Testis (tissue), 3 donors: Measurements from ENCODE around the gene CCN5. TPM values are rescaled to one million over a fixed set of nuclear protein-coding genes. Genes with fewer than 3 reads are reported as not detected.

Source experiments
- DNase-seq: peaks from one replicate; pipeline ENCODE4 v3.0.0-alpha.2; 2019
- H3K27ac ChIP-seq, 2 donors: fragments of 200-600 bp; sonication (generic); one replicate each; pipeline ENCODE4 v1.5.1; 2019
- H3K27me3 ChIP-seq: fragments of 200-600 bp; sonication (generic); one replicate; pipeline ENCODE4 v1.5.1; 2019
- H3K36me3 ChIP-seq: fragments of 200-600 bp; sonication (generic); one replicate; pipeline ENCODE4 v1.5.1; 2017; ENCODE audit warnings: low read depth; ENCODE audit errors: missing control alignments
- H3K4me1 ChIP-seq: fragments of 200-600 bp; sonication (generic); one replicate; pipeline ENCODE4 v1.5.1; 2019
- H3K4me3 ChIP-seq, 2 donors: fragments of 200-600 bp; sonication (generic); one replicate each; pipeline ENCODE4 v1.5.1; 2017 to 2019
- H3K9me3 ChIP-seq: fragments of 200-600 bp; sonication (generic); one replicate; pipeline ENCODE4 v1.5.1; 2017
- CTCF ChIP-seq, 3 experiments: fragments of 450-650 bp in 2 of 3; fragments of 200-600 bp in 1 of 3; sonication (generic) in 1 of 3; IDR thresholded peaks; one replicate each; pipeline ENCODE4 v1.5.1; 2016 to 2019; ENCODE audit warnings: antibody characterized with exemption in 3 of 3, mild to moderate bottlenecking in 2 of 3, moderate library complexity in 1 of 3
- POLR2A ChIP-seq: fragments of 450-650 bp; IDR thresholded peaks from one replicate; pipeline ENCODE4 v1.6.1; 2017; ENCODE audit warnings: antibody characterized with exemption, mild to moderate bottlenecking, moderate library complexity
- WGBS, 2 donors: methylation state at CpG; one replicate each; pipeline ENCODE4 v1.1.5; 2018; 5-methylcytosine and 5-hydroxymethylcytosine counted together
- intact Hi-C: fragments of 100-400 bp; cut with DNase I; formaldehyde crosslinking; loops from one replicate; pipeline ENCODE4 v1.15.1; 2023; ENCODE audit warnings: low total_unique reads
- polyA plus RNA-seq: library from polyadenylated mRNA; stranded (reverse); fragments of 350-450 nt; fragmentation: Illumina TruSeq; extraction: RNeasy Lipid Tissue Mini Kit (QIAGEN cat#74804); gene quantifications from one replicate; pipeline ENCODE4 v1.2.3, GENCODE V29; 2014; ENCODE audit warnings: low read depth, low replicate concordance; ENCODE audit not compliant: insufficient read depth
- total RNA-seq, 2 donors: library from RNA; depleted of rRNA; stranded (reverse); fragments of >200 nt; gene quantifications; one replicate each; pipeline ENCODE4 v1.2.3, GENCODE V29; 2016

CCN5 gene
- total and polyA plus RNA-seq, 3 donors from 2014 or later: 37.0 to 152 (median 52.0) TPM

- intact Hi-C loops: no loop called here
- Histone ChIP-seq H3K27me3 (no peaks in the 10 kb centered on the region), H3K4me3 (no peak overlapping the region), H3K9me3 (no peaks in the 10 kb centered on the region), H3K4me1 (peaks cover 10% of the 10 kb centered on the region), H3K27ac (no peak overlapping the region), H3K36me3 (no peaks in the 10 kb centered on the region)
- TF ChIP-seq CTCF (IDR thresholded peaks at IDR 0.05) (no peak), POLR2A (no peak)
- no peak for DNase-seq
- 86% methylated on average over 4 to 7 of the region's 7 CpGs for WGBS, 2 donors
These were observed 28.0 kb downstream of the CCN5 start for GRCh38 chr20:44743080-44743701.

GRCh38 chr20:44743916-44744655, 28.9 kb downstream of the CCN5 start:
- Histone ChIP-seq H3K27me3 (no peaks in the 10 kb centered on the region), H3K27ac (no peak overlapping the region), H3K4me3 (no peak overlapping the region), H3K36me3 (no peaks in the 10 kb centered on the region), H3K9me3 (no peaks in the 10 kb centered on the region), H3K4me1 (peaks cover 10% of the 10 kb centered on the region)
- no peak for TF ChIP-seq CTCF (IDR thresholded peaks at IDR 0.05)
- no peak for TF ChIP-seq POLR2A
- DNase-seq: no peak
- WGBS, 2 donors: 89 to 90% methylated on average over 12 of the region's 12 CpGs
- intact Hi-C loops: no loop called here

- DNase-seq: no peak
- WGBS, 2 donors: 3 to 8% methylated on average over 5 of the region's 5 CpGs
- peak overlapping the region; percentile 61 to 72 for H3K4me3 ChIP-seq
- intact Hi-C loops: loop anchor here (5.0 kb wide), 1 partner anchor 122 kb away; no protein-coding TSS in a partner anchor
- H3K36me3 ChIP-seq: no peaks in the 10 kb centered on the region
- peak overlapping the region; percentile 53 to 61 for H3K27ac ChIP-seq
- H3K4me1 ChIP-seq: no peaks in the 10 kb centered on the region
- no peaks in the 10 kb centered on the region for H3K9me3 ChIP-seq
- TF ChIP-seq POLR2A (no peak), CTCF (IDR thresholded peaks at IDR 0.05) (no peak)
- no peaks in the 10 kb centered on the region for H3K27me3 ChIP-seq
These were observed 30.0 kb downstream of the CCN5 start for GRCh38 chr20:44745122-44745597.

GRCh38 chr20:44745598-44746366, 30.6 kb downstream of the CCN5 start, which contains the start of gene KCNK15:
TSS of gene KCNK15 (plus strand) at chr20:44745865. CDS start at chr20:44745911, 46 bp downstream.
- H3K27me3 ChIP-seq: no peaks in the 10 kb centered on the region
- no peaks in the 10 kb centered on the region for H3K9me3 ChIP-seq
- H3K4me3 ChIP-seq: peak within 1 kb of the TSS; percentile 61 to 72
- TF ChIP-seq POLR2A: no peak
- no peak for TF ChIP-seq CTCF (IDR thresholded peaks at IDR 0.05)
- H3K36me3 ChIP-seq: no peaks in the 10 kb centered on the region
- intact Hi-C loops: loop anchor here (5.0 kb wide), 1 partner anchor 122 kb away; no protein-coding TSS in a partner anchor
- DNase-seq: peak; percentile 69
- WGBS, 2 donors: 0 to 1% methylated on average over 25 to 56 of the region's 81 CpGs
- H3K4me1 ChIP-seq: no peaks in the 10 kb centered on the region
- H3K27ac ChIP-seq: peak within 1 kb of the TSS; percentile 53 to 61
